Spleen (tissue), 11 donors: Measurements from ENCODE around the gene C12orf54. TPM values are rescaled to one million over a fixed set of nuclear protein-coding genes. Genes with fewer than 3 reads are reported as not detected.
A peak's percentile ranks its signal among the peaks of the same experiment; 100 is the strongest.

Source experiments
- DNase-seq: peaks from one replicate; pipeline ENCODE4 v3.0.0-alpha.2; 2020
- H3K27ac ChIP-seq, 8 donors: fragments of 200-600 bp; sonication (generic) in 7 of 8; 1 replicate in 4 of 8; 2 replicates in 4 of 8; pipeline versions ENCODE4 v1.5.0 to v1.8.0; 2016 to 2021; ENCODE audit warnings: inconsistent platforms in 4 of 8, mild to moderate bottlenecking in 4 of 8, moderate library complexity in 1 of 8
- H3K27me3 ChIP-seq, 7 donors: fragments of 200-600 bp; sonication (generic) in 6 of 7; replicated peaks in 1 of 7; 1 replicate in 4 of 7; 2 replicates in 3 of 7; pipeline versions ENCODE4 v1.5.0 to v1.8.0; 2016 to 2021; ENCODE audit warnings: inconsistent platforms in 3 of 7, mild to moderate bottlenecking in 1 of 7
- H3K36me3 ChIP-seq, 6 donors: fragments of 200-600 bp; sonication (generic) in 5 of 6; 1 replicate in 4 of 6; 2 replicates in 2 of 6; pipeline versions ENCODE4 v1.5.0 to v1.8.0; 2016 to 2021; ENCODE audit warnings: inconsistent platforms in 2 of 6
- H3K4me1 ChIP-seq, 6 donors: fragments of 200-600 bp; sonication (generic) in 5 of 6; 1 replicate in 3 of 6; 2 replicates in 3 of 6; pipeline versions ENCODE4 v1.5.0 to v1.8.0; 2016 to 2021; ENCODE audit warnings: inconsistent platforms in 3 of 6
- H3K4me3 ChIP-seq, 8 donors: fragments of 200-600 bp; sonication (generic) in 7 of 8; 1 replicate in 4 of 8; 2 replicates in 4 of 8; pipeline versions ENCODE4 v1.5.0 to v1.8.0; 2016 to 2021; ENCODE audit warnings: inconsistent platforms in 4 of 8, mild to moderate bottlenecking in 4 of 8, moderate library complexity in 2 of 8
- H3K9me3 ChIP-seq, 8 donors: fragments of 200-600 bp; sonication (generic) in 7 of 8; 1 replicate in 4 of 8; 2 replicates in 4 of 8; pipeline versions ENCODE4 v1.5.0 to v1.8.0; 2016 to 2021; ENCODE audit warnings: inconsistent platforms in 4 of 8
- CTCF ChIP-seq, 11 experiments: fragments of 200-600 bp in 7 of 11; fragments of 450-650 bp in 4 of 11; sonication (generic) in 4 of 11; IDR thresholded peaks in 8 of 11; conservative IDR thresholded peaks in 3 of 11; 1 replicate in 7 of 11; 2 replicates in 4 of 11; pipeline versions ENCODE4 v1.4.0 to v1.8.0; 2016 to 2021; ENCODE audit warnings: antibody characterized with exemption in 11 of 11, inconsistent platforms in 4 of 11, mild to moderate bottlenecking in 1 of 11
- POLR2A ChIP-seq, 3 donors: fragments of 450-650 bp; IDR thresholded peaks; one replicate each; pipeline ENCODE4 v1.5.1; 2017; ENCODE audit warnings: antibody characterized with exemption in 3 of 3, mild to moderate bottlenecking in 1 of 3
- POLR2AphosphoS5 ChIP-seq, 3 donors: sonication (generic); formaldehyde crosslinking; IDR thresholded peaks; one replicate each; pipeline ENCODE4 v1.5.1; 2017; ENCODE audit warnings: antibody characterized with exemption in 3 of 3
- WGBS, 5 donors: extraction: QIAGEN DNeasy Blood & Tissue Kit in 3 of 5; methylation state at CpG; one replicate each; pipeline versions ENCODE4 v1.1.5 to v1.1.7; 2013 to 2018; 5-methylcytosine and 5-hydroxymethylcytosine counted together
- intact Hi-C: fragments of 100-400 bp; cut with DNase I; formaldehyde crosslinking; loops from one replicate; pipeline ENCODE4 v1.15.0; 2023; ENCODE audit warnings: low total_unique reads
- polyA plus RNA-seq, 3 donors: library from polyadenylated mRNA; stranded (reverse); fragments of 200-250 nt; gene quantifications; one replicate each; pipeline ENCODE4 v1.2.1, GENCODE V29; 2013
- total RNA-seq, 7 donors: library from RNA; depleted of rRNA in 3 of 7; stranded (reverse); fragments of >200 nt in 3 of 7; fragmentation: NEBNext Ultra II Directional in 4 of 7; extraction: Animal tissue kit (Norgen Biotek cat#: 25700) in 4 of 7; gene quantifications; one replicate each; pipeline versions ENCODE4 v1.1.0 to v1.2.1, GENCODE V29; 2016 to 2021
- donor health status: healthy with polysubstance abuse.
- donor health status: DM: no; HTN: no; CAD: no; lungs with moderate emphysema.
- donor health status: DM: no; HTN: no; CAD: no.
- donor health status: Bipolar disorder and iron deficiency.
- donor health status: healthy.
- donor health status: DM: no; HTN: no; CAD: no.
- donor health status: DM: yes; HTN: yes; CAD: no.

The C12orf54 gene
- total and polyA plus RNA-seq, 10 donors: 0.38 to 0.61 TPM; not detected in 8

- H3K36me3 ChIP-seq: no peaks in the 10 kb centered on the region
- H3K27me3 ChIP-seq: peaks cover 0 to 8% (median 0%) of the 10 kb centered on the region in 7 donors
- TF ChIP-seq POLR2AphosphoS5 (IDR thresholded peaks at IDR 0.05) (no peak), POLR2A (IDR thresholded peaks at IDR 0.05) (no peak), CTCF (IDR thresholded peaks at IDR 0.05 in 8 of 11, conservative IDR thresholded peaks at IDR 0.05 in 3 of 11) (no peak)
- no peaks in the 10 kb centered on the region for H3K4me1 ChIP-seq
- no peak overlapping the region for H3K27ac ChIP-seq
- DNase-seq: no peak
- intact Hi-C loops: no loop called here
- WGBS, 5 donors: 92 to 95% (median 94%) methylated on average over 44 of the region's 44 CpGs
- H3K4me3 ChIP-seq: no peak overlapping the region
- no peaks in the 10 kb centered on the region for H3K9me3 ChIP-seq
Observed at GRCh38 chr12:48527891-48528670, 45.8 kb downstream of the C12orf54 start.

- TF ChIP-seq CTCF (IDR thresholded peaks at IDR 0.05 in 8 of 11, conservative IDR thresholded peaks at IDR 0.05 in 3 of 11): no peak
- no peak for TF ChIP-seq POLR2AphosphoS5 (IDR thresholded peaks at IDR 0.05)
- no peak for TF ChIP-seq POLR2A (IDR thresholded peaks at IDR 0.05)
- intact Hi-C loops: no loop called here
- Histone ChIP-seq H3K27me3 (no peaks in the 10 kb centered on the region), H3K27ac (no peak overlapping the region), H3K4me1 (no peaks in the 10 kb centered on the region), H3K4me3 (no peak overlapping the region), H3K9me3 (peaks cover 0 to 13% (median 5%) of the 10 kb centered on the region in 8 donors), H3K36me3 (no peaks in the 10 kb centered on the region)
- no peak for DNase-seq
Observed at GRCh38 chr12:48532601-48533000, 50.3 kb downstream of the C12orf54 start.

- DNase-seq: no peak
- H3K4me1 ChIP-seq: no peaks in the 10 kb centered on the region
- peaks cover 0 to 13% (median 5%) of the 10 kb centered on the region in 8 donors for H3K9me3 ChIP-seq
- H3K4me3 ChIP-seq: no peak overlapping the region
- no peaks in the 10 kb centered on the region for H3K36me3 ChIP-seq
- 72 to 94% (median 91%) methylated on average over 1 of the region's 1 CpG for WGBS, 5 donors
- H3K27me3 ChIP-seq: no peaks in the 10 kb centered on the region
- H3K27ac ChIP-seq: no peak overlapping the region
- TF ChIP-seq POLR2AphosphoS5 (IDR thresholded peaks at IDR 0.05): no peak
- TF ChIP-seq CTCF (IDR thresholded peaks at IDR 0.05 in 8 of 11, conservative IDR thresholded peaks at IDR 0.05 in 3 of 11): no peak
- TF ChIP-seq POLR2A (IDR thresholded peaks at IDR 0.05): no peak
- intact Hi-C loops: no loop called here
Observed at GRCh38 chr12:48536602-48537001, 54.3 kb downstream of the C12orf54 start.

- Histone ChIP-seq H3K4me1 (no peaks in the 10 kb centered on the region), H3K4me3 (no peak overlapping the region), H3K27me3 (peaks cover 0 to 3% (median 0%) of the 10 kb centered on the region in 7 donors), H3K27ac (no peak overlapping the region), H3K9me3 (peaks cover 0 to under 1% (median 0%) of the 10 kb centered on the region in 8 donors), H3K36me3 (no peaks in the 10 kb centered on the region)
- 48 to 63% (median 50%) methylated on average over 8 of the region's 8 CpGs for WGBS, 5 donors
- TF ChIP-seq POLR2AphosphoS5 (IDR thresholded peaks at IDR 0.05) (no peak), CTCF (IDR thresholded peaks at IDR 0.05 in 8 of 11, conservative IDR thresholded peaks at IDR 0.05 in 3 of 11) (peak in 8 of 11 experiments; percentile 32 to 66 (median 51))
- intact Hi-C loops: loop anchor here (2.0 to 5.0 kb wide), 2 partner anchors 76 to 255 kb away; no protein-coding TSS in a partner anchor
- no peak for DNase-seq
Observed at GRCh38 chr12:48542300-48542928, 60.1 kb downstream of the C12orf54 start.
